Measurements from ENCODE around the gene UBE2R2.

The UBE2R2 gene

DNA sequence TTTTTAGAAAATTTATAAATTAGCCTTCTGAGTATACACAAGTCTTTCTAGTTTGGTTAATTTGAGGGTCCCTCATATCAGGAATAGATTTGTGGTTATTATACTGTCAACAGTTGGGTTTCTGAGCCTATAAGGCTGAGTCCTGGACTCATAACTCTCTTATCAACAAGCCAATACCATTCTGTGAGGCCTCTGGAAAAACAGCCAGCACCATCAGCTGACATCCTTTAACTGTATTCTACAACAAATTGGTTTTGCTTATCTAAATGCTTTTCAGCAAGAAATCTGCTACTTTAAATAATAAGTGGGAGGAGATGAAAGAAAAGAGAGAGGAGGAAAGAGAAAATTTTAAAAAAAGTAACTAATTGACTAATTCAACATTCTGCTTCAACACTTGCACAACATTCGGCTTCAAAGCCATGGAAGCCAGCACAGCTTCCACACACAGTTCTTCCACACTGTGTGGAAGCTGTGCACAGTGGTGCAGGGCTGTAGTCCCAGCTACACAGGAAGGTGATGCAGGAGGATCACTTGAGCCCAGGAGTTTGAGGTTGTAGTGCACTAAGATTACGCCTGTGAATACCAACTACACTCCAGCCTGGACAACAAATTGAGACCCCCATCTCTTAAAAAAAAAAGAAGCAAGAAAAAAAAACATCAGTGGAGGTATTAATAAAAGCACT is 147.3 kb downstream of the UBE2R2 start:
- no peak for DNase-seq (ENCODE audit: low read depth, low spot score)
- no peaks in the 10 kb centered on the region for H3K27me3 ChIP-seq (ENCODE audit: insufficient read depth, insufficient read length)
- no peak overlapping the region for H3K9ac ChIP-seq (ENCODE audit: insufficient read length, low read depth)
- H3K4me3 ChIP-seq (ENCODE audit: insufficient read length, low read depth), result no peak overlapping the region
- H3K4me1 ChIP-seq (ENCODE audit: insufficient read depth, insufficient read length), result no peaks in the 10 kb centered on the region
- no peaks in the 10 kb centered on the region for H3K9me3 ChIP-seq (ENCODE audit: insufficient read depth, low read length)
- TF ChIP-seq ZNF274 (IDR thresholded peaks at IDR 0.05; ENCODE audit: low read depth, low read length), result no peak
- TF ChIP-seq YY1 (IDR thresholded peaks at IDR 0.05; ENCODE audit: insufficient read depth, insufficient read length), result no peak
- TF ChIP-seq SUZ12 (IDR thresholded peaks at IDR 0.05; ENCODE audit: extremely low read depth, insufficient read depth, insufficient read length), result no peak
- peaks cover 54% of the 10 kb centered on the region for H3K36me3 ChIP-seq (ENCODE audit: insufficient read depth, insufficient read length, low read length)
